GM18508 (cell line): Measurements from ENCODE around the gene RGMB.

ENCODE experiments used
- ATAC-seq: cut with Tn5 transposase; IDR thresholded peaks from one replicate; pipeline ENCODE4 v1.9.1; 2021; ENCODE audit warnings: moderate number of reproducible peaks; ENCODE audit not compliant: insufficient read depth, unreplicated experiment

The RGMB gene

GRCh38 chr5:98765815-98766214 is 7.6 kb upstream of the RGMB start:
- no peak for ATAC-seq

- ATAC-seq, result no peak
Measured at GRCh38 chr5:98767581-98767980, 5.9 kb upstream of the RGMB start.

- ATAC-seq, result no peak
Measured at GRCh38 chr5:98768160-98768959, 5.1 kb upstream of the RGMB start.

- no peak for ATAC-seq
Measured at GRCh38 chr5:98768960-98769209, 4.6 kb upstream of the RGMB start.

GRCh38 chr5:98769210-98769958 is 4.1 kb upstream of the RGMB start:
- no peak for ATAC-seq

- ATAC-seq, result no peak
Measured at GRCh38 chr5:98769959-98770208, 3.6 kb upstream of the RGMB start.

GRCh38 chr5:98770209-98770910 is 3.1 kb upstream of the RGMB start:
- ATAC-seq, result no peak

- no peak for ATAC-seq
Measured at GRCh38 chr5:98770911-98771322, 2.5 kb upstream of the RGMB start.

GRCh38 chr5:98771382-98772109 is 1.9 kb upstream of the RGMB start:
- no peak for ATAC-seq

GRCh38 chr5:98772415-98773213 is 849 bp upstream of the RGMB start:
- ATAC-seq, result no peak

GRCh38 chr5:98773214-98773463 is 324 bp upstream of the RGMB start:
- ATAC-seq, result no peak

GRCh38 chr5:98774192-98775033 is 950 bp downstream of the RGMB start:
- ATAC-seq, result peak; percentile 16

GRCh38 chr5:98775246-98776065 is 2.0 kb downstream of the RGMB start:
- no peak for ATAC-seq

- no peak for ATAC-seq
Measured at GRCh38 chr5:98776066-98776705, 2.7 kb downstream of the RGMB start.

- no peak for ATAC-seq
Measured at GRCh38 chr5:98777295-98777694, 3.8 kb downstream of the RGMB start.

GRCh38 chr5:98779264-98779877 is 5.9 kb downstream of the RGMB start:
- ATAC-seq, result no peak

GRCh38 chr5:98780390-98780789 is 6.9 kb downstream of the RGMB start:
- ATAC-seq, result no peak

GRCh38 chr5:98781520-98781919 is 8.1 kb downstream of the RGMB start:
- no peak for ATAC-seq
